BJ (cell line): Measurements from ENCODE around the gene CRELD2. TPM values are rescaled to one million over a fixed set of nuclear protein-coding genes. Genes with fewer than 3 reads are reported as not detected.

Source experiments
- CTCF ChIA-PET: fragments of 350-600 bp; formaldehyde crosslinking; extraction: SDS; loops from one replicate; lab custom pipeline; 2021; ENCODE audit warnings: antibody characterized with exemption, inconsistent platforms; lab: Yijun Ruan, JAX
- POLR2A ChIA-PET: fragments of 300-600 bp; sonication (Branson Sonifier 250); formaldehyde crosslinking; extraction: SDS; loops from one replicate; lab custom pipeline; 2021; ENCODE audit warnings: antibody characterized with exemption; lab: Charles Lee
- DNase-seq: peaks from one replicate; pipeline ENCODE4 v3.0.0-alpha.2; 2011; ENCODE audit warnings: low read depth
- H3K27me3 ChIP-seq: 2 replicates; pipeline ENCODE4 v1.6.0; 2011; ENCODE audit warnings: low read length; ENCODE audit not compliant: control insufficient read depth, insufficient read depth
- H3K36me3 ChIP-seq: 2 replicates; pipeline ENCODE4 v1.5.1; 2011; ENCODE audit warnings: low read length; ENCODE audit not compliant: control insufficient read depth, insufficient read depth
- H3K4me3 ChIP-seq: 2 replicates; pipeline ENCODE4 v1.5.1; 2011; ENCODE audit warnings: low read depth, mild to moderate bottlenecking, control low read depth, low read length
- polyA plus RNA-seq: library from polyadenylated mRNA; depleted of rRNA; stranded (reverse); fragments of >200 nt; gene quantifications from 2 replicates; pipeline ENCODE4 v1.2.3, GENCODE V29; 2011
- TF ChIP-seq, protein P1 (sequence below): IDR thresholded peaks from 2 replicates; pipeline ENCODE4 v1.5.1; 2011; ENCODE audit warnings: low read depth, mild to moderate bottlenecking, control low read depth, inconsistent platforms, low read length, moderate library complexity; ENCODE audit not compliant: insufficient read depth

The CRELD2 gene
- polyA plus RNA-seq, 1 experiment: 54.1 TPM

DNA sequence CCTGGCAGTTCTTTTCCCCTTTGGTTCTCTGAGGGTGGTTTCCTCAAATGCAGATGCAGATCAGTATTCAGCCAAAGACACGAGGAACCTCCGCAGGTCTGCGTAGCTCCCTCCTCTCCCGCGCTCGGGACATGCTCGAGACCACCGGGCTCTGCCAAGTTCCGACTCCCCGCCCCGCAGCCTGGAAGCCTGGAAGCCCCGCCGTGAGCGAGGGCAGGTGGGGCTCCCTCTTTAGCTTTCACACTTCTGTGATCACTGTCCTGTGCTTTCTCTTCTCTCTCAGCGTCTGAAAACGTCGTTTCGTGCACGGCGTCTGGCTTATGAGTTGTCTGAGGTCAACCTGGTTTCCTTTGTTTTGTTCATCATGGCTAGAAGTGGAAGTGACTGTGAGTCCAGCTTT lies 38.2 kb upstream of the CRELD2 start:
- no peak for DNase-seq
- ChIA-PET CTCF (interaction anchor here (0.6 to 1.2 kb wide), 3 partner anchors 10 to 112 kb away, joined by 3 to 4 read pairs (median 4); no protein-coding TSS in a partner anchor), POLR2A (no interaction called here)
- Histone ChIP-seq H3K36me3 (peaks cover 11% of the 10 kb centered on the region), H3K4me3 (no peak overlapping the region), H3K27me3 (no peaks in the 10 kb centered on the region)
- TF ChIP-seq, protein P1, sequence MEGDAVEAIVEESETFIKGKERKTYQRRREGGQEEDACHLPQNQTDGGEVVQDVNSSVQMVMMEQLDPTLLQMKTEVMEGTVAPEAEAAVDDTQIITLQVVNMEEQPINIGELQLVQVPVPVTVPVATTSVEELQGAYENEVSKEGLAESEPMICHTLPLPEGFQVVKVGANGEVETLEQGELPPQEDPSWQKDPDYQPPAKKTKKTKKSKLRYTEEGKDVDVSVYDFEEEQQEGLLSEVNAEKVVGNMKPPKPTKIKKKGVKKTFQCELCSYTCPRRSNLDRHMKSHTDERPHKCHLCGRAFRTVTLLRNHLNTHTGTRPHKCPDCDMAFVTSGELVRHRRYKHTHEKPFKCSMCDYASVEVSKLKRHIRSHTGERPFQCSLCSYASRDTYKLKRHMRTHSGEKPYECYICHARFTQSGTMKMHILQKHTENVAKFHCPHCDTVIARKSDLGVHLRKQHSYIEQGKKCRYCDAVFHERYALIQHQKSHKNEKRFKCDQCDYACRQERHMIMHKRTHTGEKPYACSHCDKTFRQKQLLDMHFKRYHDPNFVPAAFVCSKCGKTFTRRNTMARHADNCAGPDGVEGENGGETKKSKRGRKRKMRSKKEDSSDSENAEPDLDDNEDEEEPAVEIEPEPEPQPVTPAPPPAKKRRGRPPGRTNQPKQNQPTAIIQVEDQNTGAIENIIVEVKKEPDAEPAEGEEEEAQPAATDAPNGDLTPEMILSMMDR: no peak

DNA sequence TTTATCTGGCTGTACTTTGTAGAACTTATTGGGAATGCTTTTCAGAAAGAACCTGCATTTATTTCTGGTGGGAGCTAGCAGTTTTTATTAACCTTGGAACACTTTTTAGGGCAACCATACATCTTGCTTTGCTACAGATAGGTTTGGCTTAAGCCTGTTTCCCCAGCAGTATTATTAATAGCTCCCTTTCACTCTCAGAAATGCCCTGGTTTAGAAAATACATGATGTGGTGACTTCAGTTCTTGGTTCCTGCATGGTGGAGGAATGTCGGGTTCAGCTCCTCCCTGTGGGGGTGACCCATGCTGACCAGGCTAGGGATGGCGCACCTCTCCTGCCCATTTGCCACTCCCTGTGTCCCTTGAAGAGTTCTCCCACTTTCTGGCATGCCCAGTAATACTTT lies 36.6 kb upstream of the CRELD2 start:
- Histone ChIP-seq H3K36me3 (peaks cover 22% of the 10 kb centered on the region), H3K27me3 (no peaks in the 10 kb centered on the region), H3K4me3 (no peak overlapping the region)
- no peak for DNase-seq
- ChIA-PET CTCF (interaction anchor here (1.3 kb wide), 1 partner anchor 10 kb away, joined by 3 read pairs; no protein-coding TSS in a partner anchor), POLR2A (no interaction called here)
- TF ChIP-seq, protein P1: no peak

DNA sequence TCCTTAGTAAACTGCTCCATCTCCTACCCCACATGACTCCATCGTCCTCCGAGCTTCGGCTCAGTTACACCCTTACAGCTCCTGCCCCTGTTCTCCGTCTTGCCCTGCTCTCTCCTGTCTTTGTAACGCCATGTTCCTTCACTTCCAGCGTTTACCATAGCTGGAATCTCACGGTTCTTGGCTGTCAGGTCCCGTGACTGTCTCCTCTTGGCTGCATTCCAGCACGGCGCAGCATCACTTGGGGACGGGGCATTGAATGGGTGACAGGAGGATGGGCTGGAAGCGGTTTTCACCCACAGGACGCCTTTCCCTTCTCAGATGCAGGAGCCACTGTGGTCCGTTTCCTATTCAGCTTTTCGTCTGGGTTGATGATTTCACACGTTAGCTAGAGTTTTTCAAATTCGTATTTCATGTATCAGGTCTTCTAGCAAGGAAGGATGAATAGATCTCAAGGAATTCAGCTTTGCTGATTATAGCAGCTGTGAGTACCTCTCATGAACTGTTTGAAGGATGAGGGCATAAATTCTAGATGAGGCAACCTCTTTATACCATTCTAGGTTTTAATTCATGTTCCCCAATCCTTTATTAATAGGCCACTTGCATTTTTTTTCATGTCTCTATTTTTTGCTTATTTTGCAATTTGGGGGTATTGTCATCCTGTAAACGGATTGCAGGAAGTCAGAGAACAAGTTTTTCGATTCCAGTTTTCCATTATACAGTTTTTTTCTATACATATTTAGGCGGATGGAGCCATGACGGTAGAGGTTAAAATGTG lies 35.7 kb upstream of the CRELD2 start:
- CTCF ChIA-PET: interaction anchor here (0.8 kb wide), 1 partner anchor 9 kb away, joined by 3 read pairs; no protein-coding TSS in a partner anchor

DNA sequence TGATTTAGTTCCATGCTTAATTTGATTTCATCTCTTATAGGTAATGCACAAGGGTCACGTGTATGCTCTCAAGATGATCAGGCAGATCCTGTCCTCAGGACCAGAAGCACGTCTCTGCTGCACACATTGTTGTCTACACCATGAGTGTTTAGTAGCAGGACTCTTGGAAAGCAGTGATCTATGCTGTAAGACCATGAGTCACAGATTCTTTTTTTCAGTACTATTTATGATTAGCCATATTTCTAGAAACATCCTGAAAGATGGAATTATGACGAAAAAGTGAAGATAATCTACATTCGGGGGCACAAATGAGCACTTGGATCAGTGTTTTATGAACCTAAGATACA lies 35.2 kb upstream of the CRELD2 start:
- H3K36me3 ChIP-seq: peaks cover 22% of the 10 kb centered on the region
- H3K27me3 ChIP-seq: no peaks in the 10 kb centered on the region
- ChIA-PET POLR2A (no interaction called here), CTCF (no interaction called here)
- DNase-seq: no peak
- H3K4me3 ChIP-seq: no peak overlapping the region
- TF ChIP-seq, protein P1: no peak

More for the DNA sequence above, 35.7 kb upstream of the CRELD2 start:
- no peak for DNase-seq
- H3K4me3 ChIP-seq: no peak overlapping the region
- POLR2A ChIA-PET: no interaction called here
- peaks cover 22% of the 10 kb centered on the region for H3K36me3 ChIP-seq
- TF ChIP-seq, protein P1: no peak
- H3K27me3 ChIP-seq: no peaks in the 10 kb centered on the region

DNA sequence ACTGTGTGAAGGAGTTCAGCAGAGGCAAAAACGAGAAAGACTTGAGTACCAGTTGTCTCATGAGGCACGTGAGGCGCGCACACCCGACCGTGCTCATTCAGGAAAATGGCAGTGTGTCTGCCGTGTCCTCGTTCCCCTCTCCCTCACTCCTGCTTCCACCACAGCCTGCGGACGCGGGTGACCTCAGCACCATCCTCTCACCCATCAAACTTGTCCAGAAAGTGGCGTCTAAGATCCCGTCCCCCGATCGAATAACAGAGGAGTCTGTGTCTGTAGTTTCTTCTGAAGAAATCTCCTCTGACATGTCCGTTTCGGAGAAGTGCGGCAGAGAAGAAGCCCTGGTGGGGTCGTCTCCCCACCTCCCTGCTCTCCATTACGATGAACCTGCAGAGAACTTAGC lies 34.4 kb upstream of the CRELD2 start:
- no peak for DNase-seq
- Histone ChIP-seq H3K36me3 (peaks cover 24% of the 10 kb centered on the region), H3K27me3 (no peaks in the 10 kb centered on the region), H3K4me3 (no peak overlapping the region)
- CTCF ChIA-PET: no interaction called here
- TF ChIP-seq, protein P1: no peak
- POLR2A ChIA-PET: no interaction called here
